ENCODE measurements around the gene CENPA.
"Not testable (repeated sequence)": the region's sequence is repeated elsewhere in the genome, so short reads cannot be mapped to it uniquely, and the experiment has no call there.

The CENPA gene

GRCh38 chr2:26793518-26793917 lies 7.7 kb downstream of the CENPA start:
- DNase-seq (ENCODE audit: low spot score), result no peak

GRCh38 chr2:26795135-26795534 lies 9.3 kb downstream of the CENPA start:
- not testable (repeated sequence) for DNase-seq (ENCODE audit: low spot score)

DNA sequence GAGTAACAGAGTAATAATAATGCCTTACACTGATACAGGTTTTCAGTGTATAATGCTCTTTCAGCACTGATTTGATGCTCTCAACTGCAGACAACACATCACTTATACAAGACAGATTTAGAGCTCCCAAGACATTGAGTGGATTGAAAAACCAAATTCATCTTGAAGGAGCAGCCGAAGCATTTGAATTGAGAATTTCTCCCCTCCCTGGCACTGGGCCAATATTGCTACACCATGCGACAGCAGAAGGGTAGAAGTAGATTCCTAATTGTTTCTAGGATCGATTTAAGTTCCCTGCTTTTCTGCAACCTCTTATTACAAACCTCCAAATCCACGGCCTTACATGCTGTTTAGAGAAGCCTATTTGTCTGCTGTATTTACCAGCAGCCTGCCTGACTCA lies 15.5 kb downstream of the CENPA start:
- no peak for DNase-seq (ENCODE audit: low spot score)

- DNase-seq (ENCODE audit: low spot score), result no peak
These were observed 15.9 kb downstream of the CENPA start for GRCh38 chr2:26801796-26802195.

DNA sequence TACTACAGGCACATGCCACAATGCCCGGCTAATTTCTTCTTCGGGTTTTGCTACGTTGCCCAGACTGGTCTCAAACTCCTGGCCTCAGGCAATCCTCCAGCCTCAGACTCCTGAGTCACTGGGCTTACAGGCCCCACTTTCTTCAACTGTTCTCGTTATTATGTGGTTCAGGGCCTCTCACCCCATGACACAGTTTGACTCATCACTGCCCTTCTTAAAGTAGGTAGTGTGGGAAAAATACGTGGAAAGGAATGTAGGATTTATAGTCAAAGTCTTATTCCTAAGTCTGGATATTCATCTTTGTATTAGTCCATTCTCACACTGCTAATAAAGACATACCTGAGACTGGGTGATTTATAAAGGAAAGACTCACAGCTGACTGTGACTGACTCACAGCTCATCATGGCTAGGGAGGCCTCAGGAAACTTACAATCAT lies 19.4 kb downstream of the CENPA start:
- DNase-seq (ENCODE audit: low spot score), result peak; percentile 36

- DNase-seq (ENCODE audit: low spot score), result peak; percentile 29
These were observed 22.1 kb downstream of the CENPA start for GRCh38 chr2:26807788-26808460.

DNA sequence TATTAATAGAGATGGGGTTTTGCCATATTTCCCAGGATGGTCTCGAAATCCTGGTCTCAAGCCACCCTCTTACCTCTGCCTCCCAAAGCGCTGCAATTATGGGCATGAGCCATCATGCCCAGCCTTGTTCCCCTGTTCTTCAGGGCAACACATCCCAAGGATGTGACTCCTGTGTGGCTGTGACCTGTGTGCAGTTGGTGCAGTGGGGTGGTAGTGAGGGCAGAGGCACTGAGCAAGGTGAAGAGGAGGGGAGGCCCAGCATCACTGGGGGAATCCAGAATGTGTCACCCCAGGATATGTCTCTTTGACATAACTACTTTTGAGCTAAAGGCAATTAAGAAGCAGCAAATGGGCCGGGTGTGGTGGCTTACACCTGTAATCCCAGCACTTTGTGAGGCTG lies 23.4 kb downstream of the CENPA start:
- DNase-seq (ENCODE audit: low spot score), result no peak

- DNase-seq (ENCODE audit: low spot score), result no peak
These were observed 24.2 kb downstream of the CENPA start for GRCh38 chr2:26809876-26810577.

DNA sequence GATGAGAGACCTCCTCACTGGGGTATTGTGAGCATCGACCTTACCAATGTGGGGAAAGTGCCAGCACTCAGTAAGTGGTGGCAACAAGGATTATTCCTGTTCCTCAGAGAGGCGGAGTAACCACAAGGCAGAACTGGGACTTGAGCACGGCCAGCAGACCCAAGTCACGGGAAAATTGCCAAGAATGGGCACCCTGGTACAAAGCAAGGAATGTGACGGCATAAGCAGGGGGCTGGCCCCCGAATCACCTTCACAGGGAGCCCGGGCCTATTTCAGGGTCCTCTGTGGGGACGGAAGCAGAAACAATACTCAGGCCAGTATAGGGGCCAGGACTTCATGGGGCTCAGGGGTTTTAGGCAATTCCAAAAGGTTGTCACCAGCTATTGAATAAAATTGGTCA lies 25.4 kb downstream of the CENPA start:
- DNase-seq (ENCODE audit: low spot score), result no peak

DNA sequence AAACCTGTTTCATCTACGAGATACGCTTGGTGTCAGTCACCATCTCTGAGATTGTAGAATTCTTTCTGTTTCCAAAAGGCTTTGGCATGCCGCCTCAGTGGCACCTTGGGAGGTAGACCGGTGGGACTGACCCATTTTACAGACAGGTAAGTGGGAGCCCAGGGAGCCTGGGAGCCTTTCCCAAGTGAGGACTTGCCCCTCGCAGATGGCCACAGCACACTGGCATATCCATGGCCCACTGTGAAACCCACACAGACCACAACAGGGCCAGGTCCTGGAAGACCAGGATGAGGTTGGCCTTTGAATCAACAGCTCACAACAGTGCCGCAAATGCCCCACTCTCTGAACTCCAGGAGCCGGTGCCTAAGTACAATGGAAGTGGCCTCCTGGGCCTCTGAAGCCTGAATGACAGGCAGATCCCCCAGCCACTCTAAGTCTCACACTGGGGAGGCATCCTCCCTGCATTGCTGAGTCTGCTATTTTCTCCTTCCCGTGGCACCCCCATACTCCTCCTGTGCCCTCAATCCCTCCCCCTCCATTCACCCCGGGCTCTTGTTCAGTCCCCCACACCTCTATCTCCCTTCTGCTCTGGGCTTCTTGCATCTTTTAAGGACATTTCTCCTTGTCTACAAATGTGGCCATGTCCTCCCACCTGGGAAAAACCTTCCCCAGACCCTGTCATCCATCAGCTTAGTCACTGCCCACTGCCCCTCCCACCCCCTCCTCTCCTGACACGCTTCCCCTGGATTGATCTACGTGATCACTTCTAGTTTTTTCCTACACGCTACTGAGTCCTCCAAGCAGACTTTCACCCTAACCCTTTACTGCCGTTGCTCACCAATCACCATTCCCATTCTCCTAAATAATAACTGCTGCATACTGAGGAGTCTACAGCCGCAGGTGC lies 26.2 kb downstream of the CENPA start:
- DNase-seq (ENCODE audit: low spot score), result no peak

DNA sequence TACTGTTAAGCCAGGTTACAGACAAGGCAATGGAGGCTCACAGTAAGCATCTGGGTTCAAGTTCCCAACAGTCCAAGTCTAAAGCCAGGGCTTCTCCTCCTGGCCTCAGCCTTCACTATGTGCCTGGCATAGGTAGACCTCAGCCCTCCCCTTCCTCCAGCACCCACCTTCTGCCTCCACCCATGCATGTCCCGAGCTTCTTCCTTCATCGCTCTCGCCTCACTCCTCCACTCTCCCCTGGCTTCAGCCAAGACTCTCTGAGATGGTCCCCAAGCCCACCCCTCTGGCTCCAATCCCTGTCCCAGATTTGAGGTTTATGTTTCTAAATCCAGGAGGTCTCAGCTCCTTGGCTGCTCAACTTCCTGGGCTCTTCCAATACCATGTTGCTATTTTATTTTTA lies 26.9 kb downstream of the CENPA start:
- no peak for DNase-seq (ENCODE audit: low spot score)

DNA sequence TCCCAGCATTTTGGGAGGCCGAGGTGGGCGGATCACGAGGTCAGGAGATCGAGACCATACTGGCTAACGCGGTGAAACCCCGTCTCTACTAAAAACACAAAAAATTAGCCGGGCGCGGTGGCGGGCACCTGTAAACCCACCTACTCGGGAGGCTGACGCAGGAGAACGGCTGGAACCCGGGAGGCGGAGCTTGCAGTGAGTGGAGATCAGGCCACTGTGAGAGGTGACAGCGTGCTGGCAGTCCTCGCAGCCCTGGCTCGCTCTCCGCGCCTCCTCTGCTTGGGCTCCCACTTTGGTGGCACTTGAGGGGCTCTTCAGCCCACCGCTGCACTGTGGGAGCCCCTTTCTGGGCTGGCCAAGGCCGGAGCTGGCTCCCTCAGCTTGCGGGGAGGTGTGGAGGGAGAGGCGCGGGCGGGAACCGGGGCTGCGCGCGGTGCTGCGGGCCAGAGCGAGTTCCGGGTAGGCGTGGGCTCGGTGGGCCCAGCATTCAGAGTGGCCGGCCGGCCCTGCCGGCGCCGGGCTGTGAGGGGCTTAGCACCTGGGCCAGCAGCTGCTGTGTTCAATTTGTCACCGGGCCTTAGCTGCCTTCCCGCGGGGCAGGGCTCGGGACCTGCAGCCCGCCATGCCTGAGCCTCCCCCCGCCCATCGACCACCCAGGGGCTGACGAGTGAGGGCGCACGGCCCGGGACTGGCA lies 28.4 kb downstream of the CENPA start:
- DNase-seq (ENCODE audit: low spot score), result not testable (repeated sequence)

- DNase-seq (ENCODE audit: low spot score), result no peak
These were observed 31.0 kb downstream of the CENPA start for GRCh38 chr2:26816893-26817292.

GRCh38 chr2:26818255-26818654 lies 32.4 kb downstream of the CENPA start:
- DNase-seq (ENCODE audit: low spot score), result no peak

- no peak for DNase-seq (ENCODE audit: low spot score)
These were observed 33.1 kb downstream of the CENPA start for GRCh38 chr2:26818972-26819371.

- DNase-seq (ENCODE audit: low spot score), result no peak
These were observed 35.1 kb downstream of the CENPA start for GRCh38 chr2:26820932-26821331.

DNA sequence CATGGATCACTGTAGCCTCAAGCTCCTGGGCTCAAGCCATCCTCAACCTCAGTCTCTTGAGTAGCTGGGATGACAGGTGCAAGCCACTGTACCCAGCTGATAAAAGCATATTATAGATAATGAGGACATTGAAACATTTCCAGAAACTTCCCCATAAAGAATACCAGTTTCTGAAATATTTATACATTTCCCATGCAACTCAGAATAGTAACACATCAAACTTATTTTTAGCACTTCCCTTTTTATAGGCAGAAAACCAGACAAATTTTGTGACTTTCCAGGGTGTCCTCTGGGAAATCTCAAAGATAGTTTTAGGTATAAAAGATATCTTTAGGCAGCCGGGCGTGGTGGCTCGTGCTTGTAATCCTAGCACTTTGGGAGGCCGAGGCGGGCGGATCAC lies 37.0 kb downstream of the CENPA start:
- DNase-seq (ENCODE audit: low spot score), result no peak

DNA sequence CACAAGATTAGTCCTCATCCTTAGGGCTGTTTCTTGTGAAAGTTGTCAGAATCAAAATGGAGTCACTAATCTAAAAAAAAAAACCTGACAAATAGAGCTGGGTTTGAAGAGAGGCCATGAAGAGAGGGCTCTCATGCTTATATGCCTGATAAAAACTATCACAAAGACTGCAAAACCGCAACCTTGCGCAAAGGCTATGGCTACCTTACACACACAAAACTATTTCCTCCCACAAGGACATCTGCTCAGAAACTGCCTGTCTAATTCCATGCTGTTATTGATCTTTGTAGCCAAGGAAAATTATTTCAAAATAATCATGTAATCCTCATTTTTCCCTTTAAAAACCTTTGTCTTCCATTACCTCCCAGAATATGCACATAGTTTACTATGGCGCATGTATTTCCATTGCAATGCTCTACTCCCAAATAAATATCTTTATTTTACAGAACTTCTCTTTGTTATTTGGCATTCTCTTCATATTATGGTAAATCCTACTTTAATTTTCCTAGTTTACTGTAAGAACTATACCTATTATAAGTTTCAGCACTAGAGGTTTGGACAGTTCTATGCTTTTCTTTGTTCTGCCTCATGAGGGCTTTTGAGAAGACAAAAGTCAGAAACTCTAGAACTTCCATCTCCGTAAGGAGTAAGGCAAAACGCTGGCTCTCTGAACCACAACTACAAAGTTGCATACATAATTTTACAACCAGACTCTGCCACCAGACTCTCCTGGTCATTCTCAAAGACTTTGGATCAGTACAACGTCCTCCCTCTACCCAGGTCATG lies 52.5 kb downstream of the CENPA start:
- DNase-seq (ENCODE audit: low spot score), result no peak

DNA sequence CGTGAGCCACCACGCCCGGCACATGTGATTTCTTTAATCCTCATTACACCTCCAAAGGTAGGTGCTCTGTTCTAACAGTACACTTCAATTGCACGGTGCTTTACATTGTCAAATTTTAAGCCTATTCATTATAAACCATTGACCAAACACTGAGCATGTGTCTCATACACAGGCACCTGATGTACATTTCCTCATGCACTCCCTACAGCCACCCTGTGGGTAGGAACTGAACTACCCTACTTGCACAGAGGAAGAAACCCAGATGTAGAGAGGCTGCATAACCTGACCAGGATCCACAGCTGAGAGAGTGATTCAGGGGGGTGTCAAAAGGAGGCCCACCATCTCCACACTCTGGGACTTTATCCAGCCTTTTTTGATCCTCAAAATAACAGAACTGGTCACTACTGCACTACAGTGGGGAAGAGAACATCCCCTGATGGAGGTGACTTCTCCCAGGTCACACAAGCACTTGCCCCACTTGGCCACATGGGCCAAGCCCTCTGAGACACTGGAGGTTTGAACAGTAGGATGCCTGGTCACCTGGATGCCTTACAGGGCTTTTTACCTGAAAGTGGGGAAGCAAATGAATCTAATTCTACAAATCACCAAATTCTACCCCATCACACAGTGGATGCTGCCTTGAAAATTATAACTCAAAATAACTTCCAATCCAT lies 55.2 kb downstream of the CENPA start:
- no peak for DNase-seq (ENCODE audit: low spot score)

DNA sequence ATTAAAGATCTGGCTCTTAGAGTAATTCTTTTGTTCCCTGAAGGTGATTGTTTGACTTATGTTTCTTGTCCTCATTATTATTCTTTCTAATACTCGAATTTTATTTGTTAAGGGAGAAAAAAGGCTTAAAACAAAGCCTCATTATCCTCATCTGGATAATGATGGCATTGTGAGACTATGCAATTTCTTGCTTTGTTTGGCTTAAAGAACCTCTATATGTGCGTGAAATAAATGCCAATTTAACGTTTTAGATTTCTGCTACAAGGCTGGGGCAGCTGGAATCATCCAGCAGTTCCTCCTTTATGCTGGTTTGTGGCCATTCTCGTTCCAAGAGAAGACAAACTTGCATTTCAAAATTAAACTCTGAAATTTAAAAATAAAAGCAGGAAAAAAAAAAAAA lies 57.2 kb downstream of the CENPA start:
- DNase-seq (ENCODE audit: low spot score), result no peak

All from hepatic stellate cell (primary cell).